ENCODE data around the gene REEP3. TPM values are rescaled to one million over a fixed set of nuclear protein-coding genes. Genes with fewer than 3 reads are reported as not detected.

The REEP3 gene
- total RNA-seq, 1 donor from 2014 or later: 38.9 TPM

DNA sequence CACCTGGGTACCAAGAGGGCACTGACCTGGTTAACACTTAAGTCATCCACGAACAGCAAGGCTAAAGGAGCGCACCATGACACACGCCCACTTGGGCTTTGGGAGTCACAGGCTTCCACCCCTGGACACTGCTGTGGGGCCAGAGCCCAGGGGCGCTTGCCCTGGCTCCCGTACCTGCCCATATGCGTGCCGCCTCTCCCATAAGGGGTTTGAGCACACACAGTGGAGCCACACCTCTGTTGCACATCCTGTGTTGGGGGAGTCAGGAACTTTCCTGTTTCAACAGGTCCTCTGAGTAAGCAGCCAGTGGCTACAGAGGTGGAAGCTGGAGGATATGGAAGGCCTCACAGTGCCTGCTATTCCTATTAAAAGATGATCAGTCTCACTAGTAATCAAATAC is 152.0 kb downstream of the REEP3 start:
- DNase-seq (ENCODE audit: low spot score): no peak
- intact Hi-C loops (cut with DNase I): loop anchor here (5.0 kb wide), 1 partner anchor 39 kb away; no protein-coding TSS in a partner anchor

DNA sequence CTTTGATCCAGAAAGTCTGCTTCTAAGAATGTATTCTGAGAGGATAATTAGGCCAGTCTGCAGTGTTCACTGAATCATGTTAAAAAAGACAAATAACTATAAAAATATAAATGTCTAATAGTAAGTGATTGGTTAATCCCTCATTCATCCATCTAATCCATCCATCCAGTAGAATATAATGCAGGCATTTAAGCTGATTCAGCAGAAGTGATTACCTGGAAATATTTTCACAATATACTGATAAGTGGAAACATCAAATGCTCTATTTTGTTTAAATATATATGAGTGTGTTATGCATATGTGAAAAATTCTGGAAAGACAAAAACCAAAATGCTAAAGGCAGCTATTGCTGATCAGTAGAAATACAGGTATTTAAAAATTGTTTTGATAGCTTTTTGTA is 152.6 kb downstream of the REEP3 start:
- intact Hi-C loops (cut with DNase I): loop anchor here (5.0 kb wide), 1 partner anchor 38 kb away; no protein-coding TSS in a partner anchor

More for the DNA sequence above, 152.6 kb downstream of the REEP3 start:
- no peak for DNase-seq (ENCODE audit: low spot score)

Other genes starting within 250 kb of the REEP3 start
- gene JMJD1C, start 55.4 kb upstream of the REEP3 start, total RNA-seq: 41.3 TPM